ENCODE measurements around the gene DDAH1.

DDAH1 gene

DNA sequence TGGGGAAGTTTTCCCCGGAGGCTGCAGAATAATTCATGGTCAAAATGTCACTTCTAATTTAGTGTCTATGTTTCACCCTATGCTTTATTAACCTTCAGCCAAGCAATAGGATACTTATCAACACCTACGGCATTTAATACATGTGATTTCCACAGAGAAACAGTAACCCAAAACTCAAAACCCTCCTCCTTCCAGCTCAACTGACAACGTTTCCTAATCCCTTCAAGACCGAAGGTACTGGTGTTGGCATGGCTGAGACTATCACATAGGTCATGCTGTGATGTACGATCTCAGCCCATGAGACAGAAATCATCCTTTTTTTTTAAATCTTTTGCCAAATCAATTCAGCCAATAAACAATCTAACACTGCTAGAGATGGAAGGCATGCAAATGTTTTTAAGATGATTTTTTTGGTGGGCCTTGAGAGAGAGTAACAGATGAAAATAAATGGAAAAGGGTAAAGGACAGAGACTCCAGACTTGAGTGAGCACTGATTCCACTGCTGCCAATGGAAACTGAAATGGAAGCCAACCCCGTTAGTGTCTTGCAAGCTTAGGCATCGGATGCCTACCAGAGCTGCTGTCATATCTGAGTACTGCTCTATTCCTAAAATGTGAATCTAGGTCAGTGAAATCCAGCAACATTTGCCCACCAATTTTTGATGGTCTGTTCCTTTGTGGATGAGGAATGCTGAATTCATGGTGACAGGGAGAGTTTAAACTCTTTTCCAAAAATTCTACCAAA, 125.1 kb downstream of the DDAH1 start:
- no peak for DNase-seq (ENCODE audit: low spot score)

DNA sequence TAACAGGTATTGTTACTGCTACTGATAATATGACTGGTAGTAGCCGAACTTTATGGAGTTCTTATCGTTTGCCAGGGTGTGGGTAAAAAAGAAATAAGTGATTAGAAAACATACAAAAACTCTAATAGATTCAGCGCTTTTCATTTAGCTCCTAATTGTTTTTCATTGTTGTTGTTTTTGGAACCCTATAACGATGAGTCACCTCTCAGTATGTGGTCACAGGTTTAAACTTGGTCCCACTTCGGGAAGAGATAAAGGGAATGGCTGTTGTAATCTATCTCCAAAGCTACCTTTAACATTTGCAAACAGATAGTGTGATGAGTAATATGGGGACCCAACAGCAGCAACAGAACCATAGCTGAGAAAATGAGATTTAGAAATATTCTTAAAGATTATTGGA, 125.9 kb downstream of the DDAH1 start:
- no peak for DNase-seq (ENCODE audit: low spot score)
- TF ChIP-seq, protein P1, sequence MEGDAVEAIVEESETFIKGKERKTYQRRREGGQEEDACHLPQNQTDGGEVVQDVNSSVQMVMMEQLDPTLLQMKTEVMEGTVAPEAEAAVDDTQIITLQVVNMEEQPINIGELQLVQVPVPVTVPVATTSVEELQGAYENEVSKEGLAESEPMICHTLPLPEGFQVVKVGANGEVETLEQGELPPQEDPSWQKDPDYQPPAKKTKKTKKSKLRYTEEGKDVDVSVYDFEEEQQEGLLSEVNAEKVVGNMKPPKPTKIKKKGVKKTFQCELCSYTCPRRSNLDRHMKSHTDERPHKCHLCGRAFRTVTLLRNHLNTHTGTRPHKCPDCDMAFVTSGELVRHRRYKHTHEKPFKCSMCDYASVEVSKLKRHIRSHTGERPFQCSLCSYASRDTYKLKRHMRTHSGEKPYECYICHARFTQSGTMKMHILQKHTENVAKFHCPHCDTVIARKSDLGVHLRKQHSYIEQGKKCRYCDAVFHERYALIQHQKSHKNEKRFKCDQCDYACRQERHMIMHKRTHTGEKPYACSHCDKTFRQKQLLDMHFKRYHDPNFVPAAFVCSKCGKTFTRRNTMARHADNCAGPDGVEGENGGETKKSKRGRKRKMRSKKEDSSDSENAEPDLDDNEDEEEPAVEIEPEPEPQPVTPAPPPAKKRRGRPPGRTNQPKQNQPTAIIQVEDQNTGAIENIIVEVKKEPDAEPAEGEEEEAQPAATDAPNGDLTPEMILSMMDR (IDR thresholded peaks at IDR 0.05; ENCODE audit: extremely low read depth, missing control alignments) = no peak

More for the DNA sequence above, 125.1 kb downstream of the DDAH1 start:
- TF ChIP-seq, protein P1 (IDR thresholded peaks at IDR 0.05; ENCODE audit: extremely low read depth, missing control alignments) = no peak

DNA sequence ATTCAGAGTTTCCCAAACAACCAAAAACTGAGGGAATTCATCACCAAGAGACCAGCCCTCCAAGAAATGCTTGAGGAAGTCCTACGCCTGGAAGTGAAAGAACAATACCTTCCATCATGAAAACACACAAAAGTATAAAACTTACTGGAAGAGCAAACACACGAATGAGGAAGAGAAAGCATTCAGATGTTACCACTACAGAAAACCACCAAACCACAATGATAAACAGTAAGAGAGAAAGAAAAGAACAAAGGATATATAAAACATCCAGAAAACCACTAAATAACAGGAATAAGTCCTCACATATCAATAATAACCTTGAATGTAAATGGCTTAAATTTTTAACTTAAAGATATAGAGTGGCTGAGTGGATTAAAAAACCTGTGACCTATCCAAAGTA, 130.0 kb downstream of the DDAH1 start:
- TF ChIP-seq, protein P1 (IDR thresholded peaks at IDR 0.05; ENCODE audit: extremely low read depth, missing control alignments) = no peak
- peak; percentile 18 for DNase-seq (ENCODE audit: low spot score)

DNA sequence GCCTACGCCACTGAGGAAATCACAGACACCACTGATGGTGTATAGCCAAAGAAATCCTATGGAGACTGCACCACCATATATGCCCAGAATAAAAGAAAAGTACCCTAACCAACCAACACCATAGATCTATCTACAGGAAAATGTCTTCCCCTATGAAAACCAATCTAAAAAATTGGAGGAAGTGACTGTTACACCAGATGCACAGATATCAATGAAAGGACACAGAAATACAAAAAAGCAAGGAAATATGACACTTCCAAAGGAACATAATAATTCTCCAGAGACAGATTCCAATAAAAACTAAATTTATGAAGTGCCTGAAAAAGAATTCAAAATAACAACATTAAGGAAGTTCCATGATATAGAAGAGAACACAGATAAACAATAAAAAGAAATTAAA, 131.8 kb downstream of the DDAH1 start:
- no peak for DNase-seq (ENCODE audit: low spot score)
- TF ChIP-seq, protein P1 (IDR thresholded peaks at IDR 0.05; ENCODE audit: extremely low read depth, missing control alignments) = no peak

DNA sequence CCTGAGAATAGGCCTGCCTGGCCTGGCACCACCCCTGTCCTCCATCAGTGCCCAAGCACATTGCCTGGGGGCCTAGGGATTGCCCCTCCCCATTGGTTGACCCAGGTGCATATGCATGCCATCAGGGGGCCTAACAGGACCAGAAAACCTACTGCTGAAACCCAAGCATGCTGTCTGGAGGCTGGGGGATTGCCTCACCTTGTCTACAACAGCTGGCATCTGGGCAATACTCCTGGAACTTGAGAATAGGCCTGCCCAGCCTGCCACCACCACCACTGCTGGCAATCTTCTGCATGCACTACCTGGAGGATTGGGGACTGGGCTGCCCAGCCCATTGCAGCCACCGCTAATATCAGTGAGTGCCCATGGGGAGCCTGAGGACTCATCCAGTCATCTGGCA, 132.4 kb downstream of the DDAH1 start:
- TF ChIP-seq, protein P1 (IDR thresholded peaks at IDR 0.05; ENCODE audit: extremely low read depth, missing control alignments) = no peak
- DNase-seq (ENCODE audit: low spot score) = no peak

DNA sequence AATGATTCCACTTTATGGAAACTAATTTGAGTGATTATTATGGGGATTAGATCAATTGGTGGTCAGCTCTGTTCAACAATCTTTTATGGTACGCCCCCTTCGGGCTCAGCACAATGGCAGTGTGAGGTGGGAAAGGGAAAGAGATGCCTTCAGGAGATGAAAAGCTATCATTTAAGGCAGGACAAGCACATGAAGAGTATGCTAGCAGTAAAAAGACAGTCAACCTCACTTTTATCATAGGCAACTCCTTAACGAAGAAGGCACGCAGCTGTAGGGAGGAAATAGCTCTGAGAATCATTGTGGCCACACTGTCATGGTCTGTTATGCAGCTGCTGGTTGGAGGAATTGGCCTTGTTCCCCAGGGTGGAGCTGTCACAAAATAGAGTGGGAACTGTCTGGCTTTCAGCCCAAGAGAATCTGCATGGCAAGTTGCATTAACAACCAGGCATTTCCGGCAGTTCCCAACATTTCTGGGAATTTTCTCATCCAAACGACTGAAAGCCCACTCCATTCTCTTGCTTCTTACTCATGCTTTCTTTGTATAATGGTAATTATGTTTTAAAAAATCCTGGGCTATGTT, 134.2 kb downstream of the DDAH1 start:
- TF ChIP-seq, protein P1 (IDR thresholded peaks at IDR 0.05; ENCODE audit: extremely low read depth, missing control alignments) = no peak
- no peak for DNase-seq (ENCODE audit: low spot score)

DNA sequence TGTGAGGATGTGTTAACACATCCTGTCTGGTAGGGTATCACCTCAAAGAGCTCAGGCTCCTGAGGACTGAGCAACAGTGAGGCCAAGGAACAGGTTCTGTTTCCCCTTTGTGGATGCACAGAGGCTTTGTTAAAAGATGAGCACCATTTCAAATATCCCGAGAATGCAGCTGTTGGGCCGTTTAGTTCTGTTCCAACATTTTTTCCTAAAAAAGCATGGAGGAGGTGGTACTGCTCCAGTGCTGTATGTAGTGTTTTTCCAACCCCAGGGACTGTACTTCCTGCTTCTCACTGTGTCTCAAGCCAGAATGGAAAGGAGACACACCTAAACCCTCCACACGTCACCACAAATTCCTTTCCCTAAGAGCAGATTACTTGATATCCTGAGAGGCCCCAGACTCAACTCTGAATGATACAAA, 134.7 kb downstream of the DDAH1 start:
- no peak for DNase-seq (ENCODE audit: low spot score)

More for the DNA sequence above, 134.7 kb downstream of the DDAH1 start:
- TF ChIP-seq, protein P1 (IDR thresholded peaks at IDR 0.05; ENCODE audit: extremely low read depth, missing control alignments) = no peak

All from GM20000 (cell line).